NT2/D1 (cell line): ENCODE data around the gene ZNF77.

Source experiments
- YY1 ChIP-seq: IDR thresholded peaks from 2 replicates; pipeline ENCODE4 v1.6.1; 2011; ENCODE audit not compliant: insufficient read length, insufficient read depth
- ZNF274 ChIP-seq: IDR thresholded peaks from 2 replicates; pipeline ENCODE4 v1.6.1; 2011; ENCODE audit warnings: mild to moderate bottlenecking, low read depth, low read length

- TF ChIP-seq ZNF274 (no peak), YY1 (no peak)
These were observed 909 bp upstream of the ZNF77 start for GRCh38 chr19:2945575-2946184.
